Stomach (tissue), 4 donors: ENCODE data around the gene PTPRE.

Experiments used
- POLR2A ChIP-seq, 4 donors: fragments of 450-650 bp; IDR thresholded peaks; one replicate each; pipeline ENCODE4 v1.6.1; 2016; ENCODE audit warnings: antibody characterized with exemption in 4 of 4, control low read depth in 2 of 4, mild to moderate bottlenecking in 1 of 4, moderate library complexity in 1 of 4
- TF ChIP-seq, protein P1 (sequence below), 7 experiments: fragments of 450-650 bp in 4 of 7; fragments of 200-600 bp in 3 of 7; sonication (generic) in 3 of 7; IDR thresholded peaks; one replicate each; pipeline ENCODE4 v1.5.1; 2016 to 2019; ENCODE audit warnings: antibody characterized with exemption in 7 of 7, control low read depth in 2 of 7, mild to moderate bottlenecking in 1 of 7

DNA sequence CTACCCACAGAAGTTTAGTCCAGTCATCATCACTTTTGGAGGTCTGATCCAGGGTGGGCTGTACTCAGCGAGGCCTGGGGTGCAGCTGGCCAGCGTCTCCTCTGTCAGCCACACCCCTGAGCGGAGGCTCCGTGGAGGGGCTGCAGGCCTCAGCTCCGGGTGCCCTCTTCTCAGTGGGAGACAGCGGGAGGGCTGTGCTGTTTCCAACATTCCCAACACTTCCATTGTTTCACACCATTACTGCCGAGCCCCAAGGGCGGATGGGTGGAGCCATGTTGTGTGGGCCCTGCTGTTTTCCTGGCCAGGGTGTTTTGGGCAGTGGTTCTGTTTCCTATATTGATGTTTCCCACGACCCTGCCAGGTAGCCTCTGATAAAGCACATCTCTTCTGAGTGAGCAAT, 124.3 kb downstream of the PTPRE start:
- TF ChIP-seq, protein P1, sequence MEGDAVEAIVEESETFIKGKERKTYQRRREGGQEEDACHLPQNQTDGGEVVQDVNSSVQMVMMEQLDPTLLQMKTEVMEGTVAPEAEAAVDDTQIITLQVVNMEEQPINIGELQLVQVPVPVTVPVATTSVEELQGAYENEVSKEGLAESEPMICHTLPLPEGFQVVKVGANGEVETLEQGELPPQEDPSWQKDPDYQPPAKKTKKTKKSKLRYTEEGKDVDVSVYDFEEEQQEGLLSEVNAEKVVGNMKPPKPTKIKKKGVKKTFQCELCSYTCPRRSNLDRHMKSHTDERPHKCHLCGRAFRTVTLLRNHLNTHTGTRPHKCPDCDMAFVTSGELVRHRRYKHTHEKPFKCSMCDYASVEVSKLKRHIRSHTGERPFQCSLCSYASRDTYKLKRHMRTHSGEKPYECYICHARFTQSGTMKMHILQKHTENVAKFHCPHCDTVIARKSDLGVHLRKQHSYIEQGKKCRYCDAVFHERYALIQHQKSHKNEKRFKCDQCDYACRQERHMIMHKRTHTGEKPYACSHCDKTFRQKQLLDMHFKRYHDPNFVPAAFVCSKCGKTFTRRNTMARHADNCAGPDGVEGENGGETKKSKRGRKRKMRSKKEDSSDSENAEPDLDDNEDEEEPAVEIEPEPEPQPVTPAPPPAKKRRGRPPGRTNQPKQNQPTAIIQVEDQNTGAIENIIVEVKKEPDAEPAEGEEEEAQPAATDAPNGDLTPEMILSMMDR (IDR thresholded peaks at IDR 0.05), result no peak
- TF ChIP-seq POLR2A (IDR thresholded peaks at IDR 0.05), result no peak
